AG09309 (cell line): ENCODE measurements around the gene LRRK1.

Experiments used
- DNase-seq: peaks from one replicate; pipeline ENCODE4 v3.0.0-alpha.2; 2010; ENCODE audit warnings: low read depth
- H3K4me3 ChIP-seq: 2 replicates; pipeline ENCODE4 v1.5.1; 2011; ENCODE audit warnings: mild to moderate bottlenecking, low read depth, low read length, moderate library complexity; ENCODE audit not compliant: control insufficient read depth
- TF ChIP-seq, protein P1 (sequence below): IDR thresholded peaks from 2 replicates; pipeline ENCODE4 v1.5.1; 2011; ENCODE audit warnings: mild to moderate bottlenecking, low read depth, low read length, inconsistent platforms; ENCODE audit not compliant: insufficient read depth, control insufficient read depth; ENCODE audit errors: missing control alignments

Gene LRRK1, protein sequence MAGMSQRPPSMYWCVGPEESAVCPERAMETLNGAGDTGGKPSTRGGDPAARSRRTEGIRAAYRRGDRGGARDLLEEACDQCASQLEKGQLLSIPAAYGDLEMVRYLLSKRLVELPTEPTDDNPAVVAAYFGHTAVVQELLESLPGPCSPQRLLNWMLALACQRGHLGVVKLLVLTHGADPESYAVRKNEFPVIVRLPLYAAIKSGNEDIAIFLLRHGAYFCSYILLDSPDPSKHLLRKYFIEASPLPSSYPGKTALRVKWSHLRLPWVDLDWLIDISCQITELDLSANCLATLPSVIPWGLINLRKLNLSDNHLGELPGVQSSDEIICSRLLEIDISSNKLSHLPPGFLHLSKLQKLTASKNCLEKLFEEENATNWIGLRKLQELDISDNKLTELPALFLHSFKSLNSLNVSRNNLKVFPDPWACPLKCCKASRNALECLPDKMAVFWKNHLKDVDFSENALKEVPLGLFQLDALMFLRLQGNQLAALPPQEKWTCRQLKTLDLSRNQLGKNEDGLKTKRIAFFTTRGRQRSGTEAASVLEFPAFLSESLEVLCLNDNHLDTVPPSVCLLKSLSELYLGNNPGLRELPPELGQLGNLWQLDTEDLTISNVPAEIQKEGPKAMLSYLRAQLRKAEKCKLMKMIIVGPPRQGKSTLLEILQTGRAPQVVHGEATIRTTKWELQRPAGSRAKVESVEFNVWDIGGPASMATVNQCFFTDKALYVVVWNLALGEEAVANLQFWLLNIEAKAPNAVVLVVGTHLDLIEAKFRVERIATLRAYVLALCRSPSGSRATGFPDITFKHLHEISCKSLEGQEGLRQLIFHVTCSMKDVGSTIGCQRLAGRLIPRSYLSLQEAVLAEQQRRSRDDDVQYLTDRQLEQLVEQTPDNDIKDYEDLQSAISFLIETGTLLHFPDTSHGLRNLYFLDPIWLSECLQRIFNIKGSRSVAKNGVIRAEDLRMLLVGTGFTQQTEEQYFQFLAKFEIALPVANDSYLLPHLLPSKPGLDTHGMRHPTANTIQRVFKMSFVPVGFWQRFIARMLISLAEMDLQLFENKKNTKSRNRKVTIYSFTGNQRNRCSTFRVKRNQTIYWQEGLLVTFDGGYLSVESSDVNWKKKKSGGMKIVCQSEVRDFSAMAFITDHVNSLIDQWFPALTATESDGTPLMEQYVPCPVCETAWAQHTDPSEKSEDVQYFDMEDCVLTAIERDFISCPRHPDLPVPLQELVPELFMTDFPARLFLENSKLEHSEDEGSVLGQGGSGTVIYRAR (N-terminal part only)

DNA sequence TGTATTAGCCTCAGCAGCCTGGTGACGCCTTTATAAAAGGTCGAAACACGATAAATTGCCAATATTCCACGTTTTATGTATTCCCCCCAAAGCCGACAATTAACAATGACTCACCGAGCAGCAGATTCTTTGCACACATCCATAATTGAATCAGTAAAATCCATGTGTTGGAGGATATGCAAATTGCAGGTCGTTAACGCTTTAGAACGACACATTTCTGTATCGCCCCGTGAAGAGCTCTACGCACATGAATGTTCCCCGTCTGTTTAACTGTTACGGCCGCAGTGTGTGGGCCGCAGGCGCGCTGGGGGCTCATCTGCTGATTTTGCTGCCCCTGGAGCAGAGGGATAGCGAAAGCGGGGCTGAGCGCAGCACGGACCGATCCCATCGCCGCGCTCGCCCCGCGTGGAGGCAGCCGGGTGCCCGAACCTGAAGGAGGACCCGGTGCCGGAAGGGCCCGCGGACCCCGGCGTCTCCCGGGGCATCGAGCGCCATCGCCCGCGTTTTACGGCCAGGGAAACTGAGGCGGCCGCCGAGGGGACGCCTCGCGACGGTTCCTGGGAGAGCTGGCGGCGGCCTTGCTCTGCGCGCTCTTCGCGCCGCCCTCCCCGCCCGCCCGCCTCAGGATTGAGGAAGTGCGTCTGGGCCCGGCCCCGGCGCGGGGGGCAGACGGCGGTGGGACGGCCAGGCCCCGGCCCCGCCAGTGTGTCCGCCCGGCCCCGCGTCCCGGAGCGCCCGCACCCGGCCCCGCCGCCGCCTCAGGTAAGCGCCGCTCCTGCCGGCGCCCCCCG is at the start of gene LRRK1:
Gene LRRK1, plus strand, starts transcription at position 668 of the 791 bp plus-strand sequence. CDS start 5,276 bp downstream, outside the sequence.
- DNase-seq, result no peak
- TF ChIP-seq, protein P1, sequence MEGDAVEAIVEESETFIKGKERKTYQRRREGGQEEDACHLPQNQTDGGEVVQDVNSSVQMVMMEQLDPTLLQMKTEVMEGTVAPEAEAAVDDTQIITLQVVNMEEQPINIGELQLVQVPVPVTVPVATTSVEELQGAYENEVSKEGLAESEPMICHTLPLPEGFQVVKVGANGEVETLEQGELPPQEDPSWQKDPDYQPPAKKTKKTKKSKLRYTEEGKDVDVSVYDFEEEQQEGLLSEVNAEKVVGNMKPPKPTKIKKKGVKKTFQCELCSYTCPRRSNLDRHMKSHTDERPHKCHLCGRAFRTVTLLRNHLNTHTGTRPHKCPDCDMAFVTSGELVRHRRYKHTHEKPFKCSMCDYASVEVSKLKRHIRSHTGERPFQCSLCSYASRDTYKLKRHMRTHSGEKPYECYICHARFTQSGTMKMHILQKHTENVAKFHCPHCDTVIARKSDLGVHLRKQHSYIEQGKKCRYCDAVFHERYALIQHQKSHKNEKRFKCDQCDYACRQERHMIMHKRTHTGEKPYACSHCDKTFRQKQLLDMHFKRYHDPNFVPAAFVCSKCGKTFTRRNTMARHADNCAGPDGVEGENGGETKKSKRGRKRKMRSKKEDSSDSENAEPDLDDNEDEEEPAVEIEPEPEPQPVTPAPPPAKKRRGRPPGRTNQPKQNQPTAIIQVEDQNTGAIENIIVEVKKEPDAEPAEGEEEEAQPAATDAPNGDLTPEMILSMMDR, result no peak
- H3K4me3 ChIP-seq, result peak within 1 kb of the TSS; percentile 72

DNA sequence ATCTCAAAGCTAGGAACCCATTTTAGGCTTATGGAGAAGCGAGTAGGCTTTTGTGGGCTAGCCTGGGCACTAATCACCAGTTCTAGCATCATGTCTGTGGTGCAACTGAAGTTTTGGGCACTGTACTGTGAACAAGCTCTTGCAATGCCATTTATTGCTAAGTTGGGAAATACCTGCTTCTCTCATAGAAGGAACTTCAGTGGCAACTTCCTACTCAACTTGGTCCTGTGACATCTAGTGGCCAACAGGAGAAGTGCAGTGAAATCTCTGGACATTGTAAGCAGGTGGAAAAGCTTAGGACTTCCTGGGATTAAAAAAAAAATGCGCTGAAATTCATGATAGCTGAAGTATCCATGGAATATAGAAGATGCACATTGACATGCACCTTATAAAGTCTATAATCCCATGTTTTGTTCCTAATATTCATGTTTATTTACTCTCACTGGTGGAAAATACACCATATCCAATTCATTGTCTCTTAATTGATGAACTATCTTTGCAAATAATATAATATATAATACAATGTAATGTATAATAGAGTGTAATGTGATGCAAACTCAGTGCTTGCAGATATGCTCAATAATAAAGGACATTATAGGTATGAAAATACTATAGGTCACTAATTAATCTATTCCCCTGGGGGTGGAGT is 46.0 kb upstream of the LRRK1 start:
- DNase-seq, result peak; percentile 92
- H3K4me3 ChIP-seq, result no peak overlapping the region
- TF ChIP-seq, protein P1, result peak; percentile 89

DNA sequence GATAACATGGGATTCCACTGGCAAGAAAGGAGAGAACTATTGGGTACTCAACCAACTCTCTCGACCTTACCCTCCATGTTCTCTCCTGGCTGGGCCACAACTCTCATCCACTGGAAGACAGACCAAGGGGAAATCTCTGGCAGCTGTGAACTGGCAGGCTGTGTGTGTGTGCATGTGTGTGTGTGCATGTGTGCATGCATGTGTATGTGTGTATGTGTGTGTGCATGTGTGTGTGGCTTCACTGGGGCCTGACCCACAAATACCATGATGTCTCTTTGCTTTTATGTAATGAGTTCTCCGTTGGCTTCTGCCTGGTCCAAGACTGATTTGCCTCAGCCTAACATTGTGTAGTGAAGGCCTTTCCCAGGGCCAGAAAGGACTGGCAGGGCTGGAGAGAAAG is 43.7 kb upstream of the LRRK1 start:
- no peak overlapping the region for H3K4me3 ChIP-seq
- TF ChIP-seq, protein P1, result no peak
- no peak for DNase-seq

DNA sequence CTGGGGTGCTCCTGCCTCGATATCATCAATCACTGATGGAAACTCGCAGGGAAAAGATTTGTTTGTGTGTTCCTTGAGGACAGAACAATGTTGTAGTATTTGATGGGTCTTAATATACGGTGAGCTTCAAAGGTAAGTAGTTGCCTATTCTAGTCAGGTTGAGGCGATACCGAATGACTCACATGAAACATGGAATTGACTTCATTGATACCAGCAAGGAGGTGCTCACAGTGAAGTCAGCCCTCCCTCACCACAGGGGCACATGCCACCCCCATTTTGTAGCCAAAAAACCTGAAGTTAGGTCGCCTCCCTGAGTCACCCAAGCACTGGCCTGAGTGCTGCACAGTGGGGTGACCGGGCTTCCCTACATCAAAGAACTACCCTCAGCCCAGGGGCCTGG is 43.2 kb upstream of the LRRK1 start:
- no peak overlapping the region for H3K4me3 ChIP-seq
- TF ChIP-seq, protein P1, result no peak
- DNase-seq, result no peak

DNA sequence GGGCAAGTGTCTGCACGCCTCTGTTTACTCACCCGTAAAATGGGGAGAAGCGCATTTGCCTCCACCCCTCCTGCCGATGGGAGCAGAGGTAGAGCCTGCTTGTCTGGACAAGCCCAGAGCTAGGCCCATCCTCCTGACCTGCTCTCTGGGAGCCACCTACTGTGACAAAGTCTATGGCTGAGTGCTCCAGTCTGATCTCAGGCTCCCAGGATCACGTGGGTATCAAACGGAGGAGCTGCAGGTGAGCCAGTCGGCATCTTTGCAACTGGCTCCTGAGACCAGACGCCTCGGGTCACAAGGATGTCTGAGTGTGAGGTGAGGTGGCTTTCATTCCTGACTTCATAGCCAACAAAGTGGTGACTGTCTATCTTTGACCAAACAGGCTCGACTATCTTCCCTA is 41.6 kb upstream of the LRRK1 start:
- DNase-seq, result no peak
- no peak overlapping the region for H3K4me3 ChIP-seq
- TF ChIP-seq, protein P1, result no peak
